GM12864 (cell line): Measurements from ENCODE around the gene CELA2A.

Source experiments
- DNase-seq: peaks from one replicate; pipeline ENCODE4 v3.0.0-alpha.2; 2011; ENCODE audit warnings: low read depth
- H3K4me3 ChIP-seq: 2 replicates; pipeline ENCODE4 v1.5.1; 2011; ENCODE audit warnings: mild to moderate bottlenecking, low read depth, low read length, control low read depth
- CTCF ChIP-seq: IDR thresholded peaks from 2 replicates; pipeline ENCODE4 v1.5.1; 2011; ENCODE audit warnings: low read depth, mild to moderate bottlenecking, moderate library complexity, low read length, control low read depth, inconsistent platforms; ENCODE audit errors: missing control alignments

Gene CELA2A

GRCh38 chr1:15418806-15419515 is 37.6 kb upstream of the CELA2A start:
- no peak for DNase-seq
- TF ChIP-seq CTCF: no peak
- H3K4me3 ChIP-seq: no peak overlapping the region

GRCh38 chr1:15420853-15421465 is 35.6 kb upstream of the CELA2A start:
- no peak for TF ChIP-seq CTCF
- no peak overlapping the region for H3K4me3 ChIP-seq
- DNase-seq: no peak

GRCh38 chr1:15422871-15423270 is 33.7 kb upstream of the CELA2A start:
- TF ChIP-seq CTCF: no peak
- H3K4me3 ChIP-seq: no peak overlapping the region
- DNase-seq: no peak

GRCh38 chr1:15423355-15424077 is 33.0 kb upstream of the CELA2A start:
- H3K4me3 ChIP-seq: no peak overlapping the region
- TF ChIP-seq CTCF: no peak
- no peak for DNase-seq

GRCh38 chr1:15424146-15424667 is 32.3 kb upstream of the CELA2A start:
- no peak for TF ChIP-seq CTCF
- H3K4me3 ChIP-seq: no peak overlapping the region
- DNase-seq: no peak

- no peak overlapping the region for H3K4me3 ChIP-seq
- no peak for TF ChIP-seq CTCF
- DNase-seq: no peak
Measured at GRCh38 chr1:15424981-15425380, 31.6 kb upstream of the CELA2A start.
